SH-SY5Y (cell line): Measurements from ENCODE around the gene CSF2.

ENCODE experiments used
- GATA2 ChIP-seq: IDR thresholded peaks from 2 replicates; pipeline ENCODE4 v1.6.1; 2011; ENCODE audit warnings: mild to moderate bottlenecking, low read depth, low read length
- GATA3 ChIP-seq: IDR thresholded peaks from 2 replicates; pipeline ENCODE4 v1.6.1; 2011; ENCODE audit warnings: low read depth, mild to moderate bottlenecking, low read length, moderate library complexity

GRCh38 chr5:132050661-132051552, 22.7 kb upstream of the CSF2 start:
- TF ChIP-seq GATA2 = no peak
- no peak for TF ChIP-seq GATA3
